Caco-2 (cell line): ENCODE data around the gene SNAI3. TPM values are rescaled to one million over a fixed set of nuclear protein-coding genes. Genes with fewer than 3 reads are reported as not detected.

Experiments
- BruUV-seq: library from RNA; stranded (reverse); fragments of 400-500 nt; replicated peaks from 2 replicates; lab custom pipeline; 2021; lab: Mats Ljungman, UMichigan
- CTCF ChIA-PET: fragments of 300-600 bp; sonication (Branson Sonifier 250); formaldehyde crosslinking; loops from one replicate; lab custom pipeline; 2022; ENCODE audit warnings: antibody characterized with exemption; lab: Charles Lee
- POLR2A ChIA-PET: fragments of 300-600 bp; sonication (Branson Sonifier 250); formaldehyde crosslinking; loops from one replicate; lab custom pipeline; 2022; ENCODE audit warnings: antibody characterized with exemption; lab: Charles Lee
- DNase-seq, 2 experiments: peaks; one replicate each; pipeline versions ENCODE4 v3.0.0 to v3.0.0-alpha.2; 2020 to 2022
- H3K27me3 ChIP-seq: replicated peaks from 2 replicates; pipeline ENCODE4 v1.6.0; 2011; ENCODE audit warnings: low read length; ENCODE audit not compliant: control insufficient read depth, insufficient read depth
- H3K36me3 ChIP-seq: 2 replicates; pipeline ENCODE4 v1.5.1; 2011; ENCODE audit warnings: low read length; ENCODE audit not compliant: control insufficient read depth, insufficient read depth
- H3K4me1 ChIP-seq: fragments of 250-450 bp; sonication (Bioruptor Pico); 2 replicates; pipeline ENCODE4 v1.5.1; 2020; ENCODE audit warnings: mild to moderate bottlenecking
- H3K4me3 ChIP-seq: 2 replicates; pipeline ENCODE4 v1.5.1; 2011; ENCODE audit warnings: low read depth, mild to moderate bottlenecking, control low read depth, low read length
- H3K9me3 ChIP-seq: fragments of 250-450 bp; sonication (Bioruptor Pico); 2 replicates; pipeline ENCODE4 v1.5.1; 2020; ENCODE audit warnings: mild to moderate bottlenecking, moderate library complexity
- H3K27ac Mint-ChIP-seq: one replicate; pipeline ENCODE4 v1.8.0; 2022; ENCODE audit warnings: mixed read lengths; ENCODE audit not compliant: unreplicated experiment
- H3K27me3 Mint-ChIP-seq: one replicate; pipeline ENCODE4 v1.8.0; 2022; ENCODE audit warnings: mixed read lengths; ENCODE audit not compliant: insufficient read depth, unreplicated experiment
- H3K36me3 Mint-ChIP-seq: one replicate; pipeline ENCODE4 v1.8.0; 2022; ENCODE audit warnings: mild to moderate bottlenecking, mixed read lengths; ENCODE audit not compliant: insufficient read depth, unreplicated experiment
- H3K4me1 Mint-ChIP-seq: one replicate; pipeline ENCODE4 v1.8.0; 2022; ENCODE audit warnings: low read depth, mixed read lengths; ENCODE audit not compliant: unreplicated experiment
- H3K4me3 Mint-ChIP-seq: one replicate; pipeline ENCODE4 v1.8.0; 2022; ENCODE audit warnings: mild to moderate bottlenecking, moderate library complexity, mixed read lengths; ENCODE audit not compliant: unreplicated experiment
- H3K9me3 Mint-ChIP-seq: one replicate; pipeline ENCODE4 v1.8.0; 2022; ENCODE audit warnings: mixed read lengths; ENCODE audit not compliant: unreplicated experiment
- CTCF ChIP-seq, 2 experiments: fragments of 200-600 bp in 1 of 2; IDR thresholded peaks; 1 replicate in 1 of 2; 2 replicates in 1 of 2; pipeline versions ENCODE4 v1.5.1 to v1.8.0; 2011 to 2022; ENCODE audit warnings: antibody characterized with exemption in 1 of 2, control low read depth in 1 of 2, inconsistent platforms in 1 of 2, low read depth in 1 of 2, low read length in 1 of 2, mild to moderate bottlenecking in 1 of 2, moderate library complexity in 1 of 2; ENCODE audit not compliant: insufficient read depth in 1 of 2, severe bottlenecking in 1 of 2, unreplicated experiment in 1 of 2
- intact Hi-C: fragments of 100-400 bp; cut with micrococcal nuclease; formaldehyde crosslinking; loops from one replicate; pipeline ENCODE4 v1.10.0; 2022; ENCODE audit not compliant: unreplicated experiment
- total RNA-seq: library from RNA; stranded (reverse); gene quantifications from 2 replicates; pipeline ENCODE4 v1.2.3, GENCODE V29; 2022

SNAI3 gene
- total RNA-seq, 1 experiment from 2014 or later, result 3.5 TPM

DNA sequence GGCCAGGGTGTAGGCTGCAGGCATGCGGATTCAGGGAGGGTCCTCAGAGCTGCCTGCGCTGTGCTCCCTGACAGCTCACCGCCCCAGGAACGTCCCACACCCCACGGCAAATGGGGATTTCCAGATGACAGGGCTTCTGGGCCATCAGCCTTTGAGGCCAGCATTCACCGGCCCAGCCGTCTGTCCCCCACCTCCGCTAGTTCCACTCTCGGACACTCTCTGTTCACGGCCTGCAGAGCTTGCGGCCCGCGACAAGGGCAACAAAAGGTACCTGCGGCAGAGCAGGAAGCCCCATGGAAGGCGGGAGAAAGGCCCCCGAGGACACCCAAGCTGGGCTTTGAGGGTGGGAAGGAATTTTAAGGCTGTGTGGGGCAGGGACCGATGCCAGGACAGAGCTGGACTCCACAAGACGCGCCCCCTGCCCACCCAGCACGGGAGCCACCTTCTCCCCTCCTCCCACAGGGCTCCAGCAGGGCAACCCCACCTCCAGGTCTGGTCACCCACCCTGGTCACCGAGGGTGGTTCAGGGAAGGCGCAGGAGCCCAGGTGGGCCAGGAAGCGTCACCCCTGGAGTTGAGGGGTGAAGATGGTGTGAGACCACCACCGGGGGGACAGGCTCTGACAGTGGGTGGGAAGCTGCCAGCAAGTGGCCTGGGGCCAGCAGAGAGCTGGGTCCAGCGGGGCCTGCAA lies 29.9 kb downstream of the SNAI3 start:
- TF ChIP-seq CTCF (IDR thresholded peaks at IDR 0.05; ENCODE audit: insufficient read depth in 1 of 2, low read depth in 1 of 2, low read length in 1 of 2, severe bottlenecking in 1 of 2, unreplicated experiment in 1 of 2), result no peak
- ChIA-PET CTCF (no interaction called here), POLR2A (no interaction called here)
- Histone ChIP-seq H3K4me1 (peaks cover 17% of the 10 kb centered on the region), H3K36me3 (peaks cover 5% of the 10 kb centered on the region), H3K9me3 (no peaks in the 10 kb centered on the region), H3K4me3 (no peak overlapping the region), H3K27me3 (no peaks in the 10 kb centered on the region)
- no peak overlapping the region for H3K4me3 Mint-ChIP-seq
- H3K4me1 Mint-ChIP-seq, result peaks cover 4% of the 10 kb centered on the region
- intact Hi-C loops, result no loop called here
- no TSS peak for BruUV-seq
- DNase-seq, result no peak
- no peak overlapping the region for H3K27ac Mint-ChIP-seq
- no peaks in the 10 kb centered on the region for H3K27me3 Mint-ChIP-seq
- H3K9me3 Mint-ChIP-seq, result no peaks in the 10 kb centered on the region
- peaks cover 39% of the 10 kb centered on the region for H3K36me3 Mint-ChIP-seq

DNA sequence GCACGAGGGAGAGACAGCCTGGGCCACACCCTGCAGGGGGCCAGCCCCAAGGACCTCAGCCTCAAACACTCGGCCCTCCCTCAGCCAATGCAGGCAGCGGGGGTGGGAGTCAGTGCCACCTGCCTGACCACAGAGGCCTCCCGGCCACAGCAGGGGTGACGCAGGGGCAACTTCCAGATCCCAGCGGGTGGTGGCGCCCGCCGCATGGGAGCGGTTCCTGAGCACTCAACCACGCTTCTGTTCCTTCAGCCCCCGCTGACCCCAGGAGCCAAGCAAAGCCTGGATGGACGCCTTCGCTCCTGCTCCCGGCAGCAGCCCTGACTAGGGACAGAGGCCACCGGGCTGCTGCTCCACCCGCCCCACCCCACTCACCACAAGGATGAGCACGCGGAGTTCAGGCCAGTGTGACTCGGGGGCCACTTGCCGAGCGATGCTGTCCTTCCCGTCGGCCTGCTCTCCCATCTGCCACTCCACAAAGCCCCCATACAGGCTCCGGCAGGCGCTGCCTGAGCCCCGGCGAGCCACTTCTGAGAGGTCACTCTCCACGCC lies 30.5 kb downstream of the SNAI3 start:
- no TSS peak for BruUV-seq
- Mint-ChIP-seq H3K36me3 (peaks cover 45% of the 10 kb centered on the region), H3K9me3 (no peaks in the 10 kb centered on the region), H3K27me3 (no peaks in the 10 kb centered on the region), H3K4me3 (no peak overlapping the region), H3K27ac (no peak overlapping the region), H3K4me1 (no peaks in the 10 kb centered on the region)
- peaks cover 5% of the 10 kb centered on the region for H3K36me3 ChIP-seq
- intact Hi-C loops, result no loop called here
- H3K9me3 ChIP-seq, result no peaks in the 10 kb centered on the region
- TF ChIP-seq CTCF (IDR thresholded peaks at IDR 0.05; ENCODE audit: insufficient read depth in 1 of 2, low read depth in 1 of 2, low read length in 1 of 2, severe bottlenecking in 1 of 2, unreplicated experiment in 1 of 2), result no peak
- no peaks in the 10 kb centered on the region for H3K27me3 ChIP-seq
- peaks cover 16% of the 10 kb centered on the region for H3K4me1 ChIP-seq
- no peak overlapping the region for H3K4me3 ChIP-seq
- no peak for DNase-seq
- CTCF ChIA-PET, result no interaction called here
- POLR2A ChIA-PET, result no interaction called here

- POLR2A ChIA-PET, result no interaction called here
- H3K27ac Mint-ChIP-seq, result no peak overlapping the region
- no peak overlapping the region for H3K4me3 Mint-ChIP-seq
- no peaks in the 10 kb centered on the region for H3K9me3 ChIP-seq
- peaks cover 50% of the 10 kb centered on the region for H3K36me3 Mint-ChIP-seq
- H3K4me1 ChIP-seq, result peaks cover 14% of the 10 kb centered on the region
- no peak for DNase-seq
- TF ChIP-seq CTCF (IDR thresholded peaks at IDR 0.05; ENCODE audit: insufficient read depth in 1 of 2, low read depth in 1 of 2, low read length in 1 of 2, severe bottlenecking in 1 of 2, unreplicated experiment in 1 of 2), result no peak
- H3K4me3 ChIP-seq, result no peak overlapping the region
- no peaks in the 10 kb centered on the region for H3K27me3 ChIP-seq
- CTCF ChIA-PET, result no interaction called here
- H3K27me3 Mint-ChIP-seq, result no peaks in the 10 kb centered on the region
- peaks cover 5% of the 10 kb centered on the region for H3K36me3 ChIP-seq
- H3K9me3 Mint-ChIP-seq, result no peaks in the 10 kb centered on the region
- no TSS peak for BruUV-seq
- no peaks in the 10 kb centered on the region for H3K4me1 Mint-ChIP-seq
- intact Hi-C loops, result no loop called here
Measured at GRCh38 chr16:88655053-88655732, 31.1 kb downstream of the SNAI3 start.
